Measurements from ENCODE around the gene CGNL1.

Gene CGNL1

DNA sequence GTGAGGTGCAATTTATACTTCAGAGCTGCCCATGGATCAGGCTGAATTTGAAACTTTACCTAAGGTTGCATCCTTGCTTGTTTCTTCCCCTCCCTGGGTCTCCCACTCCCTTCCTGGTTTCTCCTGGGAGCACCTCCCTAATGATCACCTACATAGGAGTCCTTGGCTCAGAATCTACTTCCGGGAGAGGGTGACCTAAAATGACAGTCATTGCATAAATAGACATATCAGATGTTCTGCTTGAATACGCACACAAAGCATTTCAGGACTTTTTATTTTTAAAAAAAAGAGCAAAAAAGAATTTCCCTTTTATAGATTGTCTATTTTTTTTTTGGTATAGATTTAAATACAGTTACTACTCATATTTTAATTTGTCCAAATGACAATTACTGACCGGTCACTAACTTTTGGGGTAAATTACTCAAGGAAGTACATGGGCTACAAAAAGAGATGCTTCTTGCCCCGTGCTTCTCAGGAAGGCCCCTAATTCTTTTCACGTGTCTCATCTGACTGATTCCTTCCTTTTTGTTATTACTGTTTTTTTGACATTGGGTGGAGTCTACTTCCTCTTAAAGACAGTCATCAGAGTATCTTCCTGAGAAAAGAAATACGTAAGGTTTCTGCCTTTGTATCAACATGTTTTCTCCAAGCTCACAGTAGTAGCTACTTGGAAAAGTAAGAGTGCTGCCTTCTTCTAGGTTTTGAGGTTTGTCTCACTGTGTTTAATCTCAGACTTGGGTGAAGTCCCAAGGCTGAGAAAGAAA, 210.5 kb downstream of the CGNL1 start:
- TF ChIP-seq SIN3A (IDR thresholded peaks at IDR 0.05; ENCODE audit: borderline replicate concordance, insufficient read depth, low read length) (no peak), TAF1 (IDR thresholded peaks at IDR 0.05; ENCODE audit: borderline replicate concordance, insufficient read depth, low read length) (no peak), FOXP2 (optimal IDR thresholded peaks at IDR 0.05; ENCODE audit: borderline replicate concordance, extremely low read depth, extremely low read length, insufficient read depth) (no peak)

DNA sequence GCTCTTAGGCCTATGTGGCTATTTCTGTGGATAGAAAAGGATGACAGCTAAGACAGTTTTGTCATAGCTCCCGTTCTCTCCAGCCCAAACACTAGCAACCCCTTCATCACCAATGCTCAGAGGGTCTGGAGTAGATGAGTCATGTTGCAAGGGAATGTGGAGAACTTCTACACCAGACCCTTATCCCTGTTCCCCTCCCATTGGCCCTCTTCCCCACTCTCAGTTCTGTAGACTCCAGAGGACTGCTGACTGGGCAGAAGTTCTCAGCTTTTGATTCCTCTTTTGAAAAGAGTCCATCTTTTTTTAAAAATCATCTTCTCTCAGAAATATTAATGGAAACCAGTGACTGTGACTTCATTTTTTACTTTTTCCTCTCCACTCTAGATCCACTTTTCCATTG, 213.0 kb downstream of the CGNL1 start:
- TF ChIP-seq TAF1 (IDR thresholded peaks at IDR 0.05; ENCODE audit: borderline replicate concordance, insufficient read depth, low read length) (no peak), SIN3A (IDR thresholded peaks at IDR 0.05; ENCODE audit: borderline replicate concordance, insufficient read depth, low read length) (no peak), FOXP2 (optimal IDR thresholded peaks at IDR 0.05; ENCODE audit: borderline replicate concordance, extremely low read depth, extremely low read length, insufficient read depth) (no peak), POLR2AphosphoS5 (IDR thresholded peaks at IDR 0.05; ENCODE audit: low read depth, low read length) (no peak)
- TF ChIP-seq, protein P1, sequence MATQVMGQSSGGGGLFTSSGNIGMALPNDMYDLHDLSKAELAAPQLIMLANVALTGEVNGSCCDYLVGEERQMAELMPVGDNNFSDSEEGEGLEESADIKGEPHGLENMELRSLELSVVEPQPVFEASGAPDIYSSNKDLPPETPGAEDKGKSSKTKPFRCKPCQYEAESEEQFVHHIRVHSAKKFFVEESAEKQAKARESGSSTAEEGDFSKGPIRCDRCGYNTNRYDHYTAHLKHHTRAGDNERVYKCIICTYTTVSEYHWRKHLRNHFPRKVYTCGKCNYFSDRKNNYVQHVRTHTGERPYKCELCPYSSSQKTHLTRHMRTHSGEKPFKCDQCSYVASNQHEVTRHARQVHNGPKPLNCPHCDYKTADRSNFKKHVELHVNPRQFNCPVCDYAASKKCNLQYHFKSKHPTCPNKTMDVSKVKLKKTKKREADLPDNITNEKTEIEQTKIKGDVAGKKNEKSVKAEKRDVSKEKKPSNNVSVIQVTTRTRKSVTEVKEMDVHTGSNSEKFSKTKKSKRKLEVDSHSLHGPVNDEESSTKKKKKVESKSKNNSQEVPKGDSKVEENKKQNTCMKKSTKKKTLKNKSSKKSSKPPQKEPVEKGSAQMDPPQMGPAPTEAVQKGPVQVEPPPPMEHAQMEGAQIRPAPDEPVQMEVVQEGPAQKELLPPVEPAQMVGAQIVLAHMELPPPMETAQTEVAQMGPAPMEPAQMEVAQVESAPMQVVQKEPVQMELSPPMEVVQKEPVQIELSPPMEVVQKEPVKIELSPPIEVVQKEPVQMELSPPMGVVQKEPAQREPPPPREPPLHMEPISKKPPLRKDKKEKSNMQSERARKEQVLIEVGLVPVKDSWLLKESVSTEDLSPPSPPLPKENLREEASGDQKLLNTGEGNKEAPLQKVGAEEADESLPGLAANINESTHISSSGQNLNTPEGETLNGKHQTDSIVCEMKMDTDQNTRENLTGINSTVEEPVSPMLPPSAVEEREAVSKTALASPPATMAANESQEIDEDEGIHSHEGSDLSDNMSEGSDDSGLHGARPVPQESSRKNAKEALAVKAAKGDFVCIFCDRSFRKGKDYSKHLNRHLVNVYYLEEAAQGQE (IDR thresholded peaks at IDR 0.05; ENCODE audit: insufficient read depth in 1 of 2, low read depth in 2 of 2, low read length in 2 of 2): no peak

DNA sequence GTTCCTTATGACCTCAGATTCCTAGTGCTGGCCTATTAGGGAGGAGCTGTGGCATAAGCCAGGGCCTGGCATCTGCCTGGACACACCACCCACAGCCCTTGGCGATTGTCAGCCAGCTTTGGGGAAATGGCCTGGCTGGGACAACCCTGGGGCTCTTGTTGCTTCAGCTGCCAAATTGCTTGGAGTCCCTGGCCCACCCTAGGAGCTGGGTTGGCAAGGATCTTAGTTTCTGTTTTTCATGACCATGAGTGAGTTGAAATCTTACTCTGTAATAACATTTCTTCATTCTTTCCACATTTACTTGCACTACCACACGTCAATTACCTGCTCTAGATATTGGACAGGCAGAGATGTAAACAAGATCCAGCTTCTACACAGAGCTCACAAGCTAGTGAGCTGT, 213.4 kb downstream of the CGNL1 start:
- TF ChIP-seq FOXP2 (optimal IDR thresholded peaks at IDR 0.05; ENCODE audit: borderline replicate concordance, extremely low read depth, extremely low read length, insufficient read depth): no peak

DNA sequence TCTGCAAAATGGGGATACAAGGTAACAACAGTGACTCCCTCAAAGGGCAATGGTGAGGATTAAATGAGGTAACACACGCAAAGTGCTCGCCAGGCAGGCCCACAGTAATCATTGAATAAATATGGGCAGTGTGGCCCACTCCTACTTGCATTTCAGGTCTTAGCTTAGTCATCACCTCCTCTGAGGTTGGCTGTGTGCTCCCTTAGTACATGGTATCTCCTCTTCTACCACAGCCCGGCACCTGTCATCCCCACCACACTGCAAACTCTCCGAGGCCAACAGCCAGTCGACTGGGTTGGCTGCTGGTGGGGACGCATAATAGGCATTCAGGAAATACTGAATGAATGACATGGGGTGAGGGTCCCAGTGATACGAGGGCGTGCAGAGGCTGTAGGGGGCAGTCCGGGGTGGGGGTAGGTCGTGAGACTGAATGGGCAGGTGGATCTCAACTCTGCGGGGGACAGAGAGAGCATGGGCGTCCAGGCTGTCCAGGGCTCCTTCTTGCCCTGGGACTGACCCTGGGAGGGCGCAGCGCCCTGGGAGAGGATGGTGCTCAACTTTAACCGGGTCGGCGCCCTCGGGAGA, 215.0 kb downstream of the CGNL1 start:
- no peak for TF ChIP-seq TAF1 (IDR thresholded peaks at IDR 0.05; ENCODE audit: borderline replicate concordance, insufficient read depth, low read length)
- no peak for TF ChIP-seq FOXP2 (optimal IDR thresholded peaks at IDR 0.05; ENCODE audit: borderline replicate concordance, extremely low read depth, extremely low read length, insufficient read depth)
- TF ChIP-seq, protein P1 (IDR thresholded peaks at IDR 0.05; ENCODE audit: insufficient read depth in 1 of 2, low read depth in 2 of 2, low read length in 2 of 2): no peak
- TF ChIP-seq SIN3A (IDR thresholded peaks at IDR 0.05; ENCODE audit: borderline replicate concordance, insufficient read depth, low read length): no peak
- no peak for TF ChIP-seq POLR2AphosphoS5 (IDR thresholded peaks at IDR 0.05; ENCODE audit: low read depth, low read length)

DNA sequence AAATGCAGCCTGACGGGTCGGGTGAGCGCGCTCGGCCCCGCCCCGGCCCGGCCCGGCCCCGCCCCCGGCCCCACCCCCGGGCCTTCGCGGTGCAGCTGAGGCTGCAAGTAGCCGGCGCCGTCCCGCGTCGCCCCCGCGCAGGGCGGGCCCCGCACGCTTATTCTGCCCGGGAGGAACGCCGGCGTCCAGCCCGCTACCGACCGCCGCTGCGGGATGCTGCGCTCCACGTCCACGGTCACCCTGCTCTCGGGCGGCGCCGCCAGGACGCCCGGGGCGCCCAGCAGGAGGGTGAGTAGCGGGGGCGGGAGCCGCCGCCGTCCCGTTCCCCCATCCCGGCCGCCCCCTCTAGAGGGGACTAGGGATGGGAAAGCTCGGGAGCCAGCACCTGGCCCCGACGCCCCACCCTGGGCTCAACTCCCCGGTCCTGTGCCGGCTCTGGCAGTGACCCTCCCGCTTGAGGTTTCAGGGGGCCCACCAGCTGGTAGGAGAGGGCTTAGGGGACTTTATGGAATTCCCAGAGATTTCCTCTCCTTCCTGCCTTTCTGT, 215.6 kb downstream of the CGNL1 start, which contains the start of gene MYZAP:
TSS of gene MYZAP (plus strand) at position 83 of the 546 bp plus-strand sequence. CDS start at position 214, 131 bp downstream.
- TF ChIP-seq TAF1 (IDR thresholded peaks at IDR 0.05; ENCODE audit: borderline replicate concordance, insufficient read depth, low read length) (no peak), FOXP2 (optimal IDR thresholded peaks at IDR 0.05; ENCODE audit: borderline replicate concordance, extremely low read depth, extremely low read length, insufficient read depth) (no peak)
- TF ChIP-seq, protein P1 (IDR thresholded peaks at IDR 0.05; ENCODE audit: insufficient read depth in 1 of 2, low read depth in 2 of 2, low read length in 2 of 2): no peak

DNA sequence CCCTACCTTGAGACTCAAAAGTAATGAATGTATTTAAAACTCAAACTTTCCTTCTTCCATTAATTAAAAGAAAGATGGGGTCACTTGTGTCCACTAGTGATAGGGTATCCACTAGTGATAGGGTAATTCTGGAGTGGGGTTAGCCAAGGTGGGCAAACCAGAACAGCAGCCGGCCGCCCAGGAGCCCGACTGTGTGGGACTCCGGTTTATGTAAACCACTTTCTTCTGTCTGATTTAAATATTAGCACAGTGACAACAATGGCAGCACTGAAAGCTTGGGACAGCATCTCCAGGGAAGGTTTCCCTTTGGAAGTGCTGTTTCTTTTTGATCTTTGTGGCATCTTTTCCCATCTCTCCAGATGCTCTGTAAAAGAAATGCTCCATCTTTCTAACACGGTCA, 216.1 kb downstream of the CGNL1 start:
- no peak for TF ChIP-seq TAF1 (IDR thresholded peaks at IDR 0.05; ENCODE audit: borderline replicate concordance, insufficient read depth, low read length)
- TF ChIP-seq SIN3A (IDR thresholded peaks at IDR 0.05; ENCODE audit: borderline replicate concordance, insufficient read depth, low read length): no peak
- TF ChIP-seq, protein P1 (IDR thresholded peaks at IDR 0.05; ENCODE audit: insufficient read depth in 1 of 2, low read depth in 2 of 2, low read length in 2 of 2): no peak
- TF ChIP-seq POLR2AphosphoS5 (IDR thresholded peaks at IDR 0.05; ENCODE audit: low read depth, low read length): no peak
- no peak for TF ChIP-seq FOXP2 (optimal IDR thresholded peaks at IDR 0.05; ENCODE audit: borderline replicate concordance, extremely low read depth, extremely low read length, insufficient read depth)
